H4 (cell line): ENCODE data around the gene MT1E. TPM values are rescaled to one million over a fixed set of nuclear protein-coding genes. Genes with fewer than 3 reads are reported as not detected.
A peak's percentile ranks its signal among the peaks of the same experiment; 100 is the strongest.
"Not testable (repeated sequence)": the region's sequence is repeated elsewhere in the genome, so short reads cannot be mapped to it uniquely, and the experiment has no call there.

Experiments used
- DNase-seq: peaks from one replicate; pipeline ENCODE4 v3.0.0-alpha.2; 2015; ENCODE audit warnings: low spot score
- total RNA-seq: library from RNA; depleted of rRNA; stranded (reverse); fragments of >200 nt; shearing (Covaris generic); gene quantifications from 2 replicates; pipeline ENCODE4 v1.2.3, GENCODE V29; 2014; rRNA removed

Gene MT1E
- not detected in 2 replicates for total RNA-seq

DNA sequence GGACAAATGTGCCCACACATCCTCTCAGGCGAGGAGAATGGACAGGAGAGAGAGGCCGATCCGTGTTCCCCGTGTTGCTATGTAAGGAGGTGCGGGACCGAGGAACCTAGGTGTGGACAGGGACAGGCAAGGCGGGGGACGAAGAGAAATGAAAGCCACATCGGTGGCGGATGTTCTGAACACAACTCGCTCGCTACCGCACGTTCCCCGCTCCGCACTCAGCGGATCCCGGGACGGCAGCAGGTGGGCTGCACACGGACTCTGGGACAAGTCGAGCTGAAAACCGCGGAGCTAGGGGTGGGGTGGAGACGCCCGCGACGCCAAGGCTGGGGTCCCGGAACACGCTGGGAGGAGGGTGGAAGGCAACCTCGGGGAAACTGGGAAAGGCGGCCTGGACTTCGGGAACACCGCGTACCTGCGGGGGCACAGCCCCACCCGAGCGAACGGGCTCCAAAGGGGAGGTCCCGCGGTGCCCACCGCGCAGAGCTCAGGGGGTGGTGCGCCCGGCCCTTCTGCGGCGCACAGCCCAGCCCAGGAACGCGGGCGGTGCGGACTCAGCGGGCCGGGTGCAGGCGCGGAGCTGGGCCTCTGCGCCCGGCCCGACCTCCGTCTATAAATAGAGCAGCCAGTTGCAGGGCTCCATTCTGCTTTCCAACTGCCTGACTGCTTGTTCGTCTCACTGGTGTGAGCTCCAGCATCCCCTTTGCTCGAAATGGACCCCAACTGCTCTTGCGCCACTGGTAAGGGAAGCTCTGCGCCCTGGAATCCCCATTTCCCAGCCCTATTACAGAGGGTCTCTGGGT is at the start of gene MT1E:
TSS of gene MT1E (plus strand) at position 642 of the 803 bp plus-strand sequence. CDS start at position 713, 71 bp downstream.
- no peak for DNase-seq

DNA sequence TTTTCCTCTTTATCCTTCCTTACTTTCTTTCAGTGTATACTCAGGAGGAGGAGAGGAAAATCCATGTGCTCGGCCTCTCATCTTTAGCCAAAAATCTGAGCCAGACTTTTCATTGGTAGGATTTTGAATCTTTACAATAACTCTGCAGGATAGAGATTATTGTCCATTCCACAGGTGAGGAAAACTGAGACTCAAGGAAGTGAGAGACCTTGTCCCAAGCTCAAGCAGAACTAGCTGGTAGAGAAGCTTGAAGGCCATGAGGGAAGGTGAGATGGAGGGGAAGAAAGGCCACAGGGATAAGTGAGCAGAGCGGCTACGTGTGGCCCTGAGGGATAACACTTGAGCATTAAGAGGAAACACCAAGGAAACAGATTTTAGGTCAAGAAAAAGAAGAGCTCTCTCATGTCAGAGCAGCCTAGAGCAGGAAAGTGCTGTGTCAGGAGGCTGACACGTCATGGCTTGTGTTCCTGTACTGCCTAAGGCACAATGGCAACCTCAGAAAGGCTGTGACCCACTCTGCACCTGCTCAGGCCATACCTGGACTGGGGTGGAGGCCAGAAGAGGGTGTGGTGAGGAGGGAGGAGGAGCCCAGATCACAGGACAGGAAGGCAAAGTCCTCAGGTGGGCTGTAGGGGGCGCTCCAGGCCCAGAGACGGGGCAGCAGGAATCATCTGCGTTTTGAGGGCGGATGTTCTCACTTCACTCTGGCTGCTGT is 48.8 kb upstream of the MT1E start:
- DNase-seq = peak; percentile 54

- no peak for DNase-seq
Measured at GRCh38 chr16:56577300-56577625, 48.3 kb upstream of the MT1E start.

DNA sequence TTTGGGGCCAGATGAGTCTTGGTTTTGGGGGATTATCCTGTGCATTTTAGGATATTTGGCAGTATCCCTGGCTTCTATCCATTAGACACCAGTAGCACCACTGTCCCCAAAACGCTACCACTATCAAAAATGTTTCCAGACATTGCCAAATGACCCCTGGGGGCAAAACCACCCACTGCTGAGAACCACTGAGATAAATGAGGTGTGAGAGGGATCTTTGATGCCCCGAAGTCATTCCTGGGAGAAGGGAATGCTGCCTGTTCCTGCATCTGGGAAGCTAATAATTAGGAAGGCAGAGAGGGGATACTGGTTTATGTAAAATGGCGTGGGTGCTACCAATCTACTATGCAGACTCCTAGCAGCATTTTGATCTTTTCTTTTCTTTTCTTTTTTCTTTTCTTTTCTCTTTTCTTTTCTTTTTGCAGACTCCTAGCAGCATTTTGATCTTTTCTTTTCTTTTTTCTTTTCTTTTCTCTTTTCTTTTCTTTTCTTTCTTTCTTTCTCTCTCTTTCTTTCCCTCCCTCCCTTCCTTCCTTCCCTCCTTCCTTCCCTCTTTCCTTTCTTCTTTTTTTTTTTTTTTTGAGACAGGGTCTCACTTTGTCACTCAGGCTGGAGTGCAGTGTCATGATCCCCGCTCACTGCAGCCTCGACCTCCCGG is 45.1 kb upstream of the MT1E start:
- no peak for DNase-seq

GRCh38 chr16:56582911-56583310 is 42.7 kb upstream of the MT1E start:
- DNase-seq = not testable (repeated sequence)

DNA sequence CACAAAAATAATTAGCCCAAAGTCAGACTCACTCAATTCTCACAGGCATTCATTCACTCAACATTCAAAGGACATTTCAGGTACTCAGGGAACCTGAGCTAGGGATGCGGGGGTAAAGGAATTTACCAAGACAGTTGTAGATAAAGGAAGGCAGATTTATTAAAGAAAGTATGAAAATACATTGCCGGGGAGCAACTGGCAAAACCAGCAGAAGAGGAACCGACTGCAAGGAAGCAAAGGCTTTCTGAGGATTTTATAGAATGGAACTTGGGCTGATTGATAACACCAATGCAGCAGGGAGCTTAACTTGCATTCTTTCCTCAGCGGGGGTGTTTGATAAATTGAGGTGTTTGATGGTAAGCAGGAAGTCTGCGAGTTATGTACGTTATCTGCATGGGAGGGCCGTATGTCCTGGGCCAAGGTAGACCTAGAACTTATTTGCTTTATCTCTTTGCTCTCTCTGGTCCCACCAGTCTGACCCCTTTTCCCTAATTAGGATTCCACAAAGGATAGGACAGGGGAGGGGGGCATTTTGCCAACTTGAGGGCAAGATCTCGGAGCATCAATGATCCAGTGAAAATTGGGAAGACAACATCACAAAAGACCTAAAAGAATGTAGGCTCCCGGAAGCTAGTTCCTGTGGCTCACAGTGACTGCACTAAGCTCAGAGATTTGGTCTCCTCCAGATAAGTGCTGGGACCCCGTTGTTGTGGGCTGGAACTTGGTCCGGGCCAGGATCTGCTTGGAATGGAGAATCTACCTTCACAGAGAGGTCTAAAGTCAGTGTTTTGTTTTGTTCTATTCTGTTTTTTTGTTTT is 42.0 kb upstream of the MT1E start:
- DNase-seq = no peak

GRCh38 chr16:56584276-56584675 is 41.3 kb upstream of the MT1E start:
- no peak for DNase-seq

GRCh38 chr16:56588781-56589140 is 36.8 kb upstream of the MT1E start:
- DNase-seq = no peak

GRCh38 chr16:56589141-56590039 is 36.2 kb upstream of the MT1E start, which contains the start of gene MT3:
Gene MT3 (plus strand): TSS chr16:56589528. CDS start chr16:56589591, 63 bp downstream.
- no peak for DNase-seq

DNA sequence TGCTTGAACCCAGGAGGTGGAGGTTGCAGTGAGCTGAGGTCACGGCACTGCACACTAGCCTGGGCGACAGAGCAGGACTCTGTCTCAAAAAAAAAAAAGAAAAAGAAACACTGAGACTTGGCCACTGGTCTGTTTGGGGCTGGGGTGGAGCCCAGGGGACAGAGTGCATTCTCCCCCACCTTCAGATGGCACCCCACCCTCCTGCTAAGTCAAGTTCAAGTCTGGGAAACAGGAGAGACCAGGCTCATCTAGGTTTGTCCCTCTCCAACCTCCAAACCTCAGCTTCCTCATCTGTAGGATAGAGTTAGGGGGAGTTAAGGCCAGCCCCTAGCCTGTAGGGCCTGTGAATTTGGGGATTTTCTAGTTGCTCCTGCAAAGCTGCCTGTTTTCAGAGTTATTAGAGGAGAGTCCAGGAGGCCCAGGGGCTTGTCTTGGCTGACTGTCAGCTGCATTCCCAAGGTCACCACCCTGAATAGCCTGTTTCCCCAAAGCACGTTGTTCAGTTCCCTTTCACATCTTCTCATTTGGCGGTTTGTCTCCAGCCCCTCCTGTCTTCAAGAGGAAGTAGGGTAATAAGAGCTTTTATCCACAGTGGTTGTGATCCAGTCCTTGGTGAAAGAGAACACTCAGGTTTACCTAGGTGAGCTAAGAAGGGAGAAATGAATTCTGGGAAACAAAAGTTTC is 34.1 kb upstream of the MT1E start:
- no peak for DNase-seq

GRCh38 chr16:56593573-56594291 is 31.8 kb upstream of the MT1E start:
- no peak for DNase-seq

GRCh38 chr16:56594292-56594619 is 31.3 kb upstream of the MT1E start:
- no peak for DNase-seq

DNA sequence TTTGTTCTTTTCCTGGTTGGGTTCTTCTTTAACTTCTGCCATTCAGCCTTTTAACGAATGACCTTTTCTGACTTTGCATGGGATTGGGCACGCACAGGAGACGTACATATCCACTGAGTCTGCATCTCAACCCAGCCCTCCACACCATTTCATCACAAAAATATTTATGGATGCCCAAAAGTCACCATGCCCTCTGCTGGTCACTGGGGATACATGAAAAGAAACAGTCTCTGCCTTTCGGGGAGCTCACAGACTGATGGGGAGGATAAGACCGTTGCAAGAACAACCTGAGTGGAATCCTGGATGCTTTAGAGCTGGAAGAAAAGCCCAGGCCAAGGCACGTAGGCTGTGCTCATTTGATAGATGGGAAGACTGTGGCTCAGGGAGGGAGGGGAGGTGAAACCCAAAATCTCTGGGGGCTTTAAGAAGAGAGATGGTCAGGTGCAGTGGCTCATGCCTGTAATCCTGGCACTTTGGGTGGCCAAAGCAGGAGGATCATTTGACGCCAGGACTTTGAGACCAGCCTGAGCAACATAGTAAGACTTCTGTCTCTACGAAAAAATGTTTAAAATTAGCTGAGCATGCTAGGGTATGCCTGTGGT is 25.1 kb upstream of the MT1E start:
- peak; percentile 52 for DNase-seq

- DNase-seq = no peak
Measured at GRCh38 chr16:56601325-56601724, 24.3 kb upstream of the MT1E start.

DNA sequence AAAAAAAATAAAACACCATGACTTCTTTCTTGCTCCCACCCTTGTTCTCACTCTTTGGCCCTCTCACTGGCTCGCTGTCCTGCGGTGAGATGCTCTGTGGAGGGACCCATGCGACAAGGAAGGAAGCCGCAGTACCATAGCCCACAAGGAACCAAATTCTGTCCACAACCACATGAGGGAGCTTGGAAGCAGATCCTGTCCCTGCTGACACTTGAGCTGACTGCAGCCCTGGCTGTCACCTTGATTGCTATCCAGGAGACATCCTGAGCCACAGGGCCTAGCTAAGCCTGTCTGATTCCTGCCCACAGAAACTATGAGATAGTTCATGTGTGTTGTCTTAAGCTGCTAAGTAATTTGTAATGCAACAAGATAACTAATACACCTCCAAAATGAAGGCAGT is 22.0 kb upstream of the MT1E start:
- peak; percentile 57 for DNase-seq

- DNase-seq = no peak
Measured at GRCh38 chr16:56604966-56605365, 20.6 kb upstream of the MT1E start.

- no peak for DNase-seq
Measured at GRCh38 chr16:56605475-56605874, 20.1 kb upstream of the MT1E start.

DNA sequence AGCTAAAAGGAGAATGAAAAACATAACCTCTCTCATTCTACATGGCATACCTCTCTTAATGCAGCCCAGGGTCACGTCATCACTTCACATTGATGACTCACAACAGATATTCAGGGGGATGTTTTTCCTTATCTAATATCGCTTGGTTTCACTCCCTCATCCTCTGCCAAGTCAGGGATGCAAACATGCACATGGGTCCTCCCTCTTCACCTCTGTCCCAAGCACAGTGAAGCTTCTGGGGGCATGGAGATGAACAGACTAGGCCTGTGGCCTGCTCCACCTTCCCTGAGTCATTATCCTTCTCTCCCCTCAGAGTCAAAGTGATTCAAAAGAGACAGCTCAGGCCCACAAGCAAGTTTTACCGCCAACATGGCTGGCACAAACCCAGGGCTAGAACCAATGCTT is 19.5 kb upstream of the MT1E start:
- peak; percentile 69 for DNase-seq

- peak; percentile 65 for DNase-seq
Measured at GRCh38 chr16:56606476-56607108, 19.0 kb upstream of the MT1E start.
